Central memory CD4-positive, alpha-beta T cell (primary cell): ENCODE results near the gene TEX30.
"Not testable (repeated sequence)": the region's sequence is repeated elsewhere in the genome, so short reads cannot be mapped to it uniquely, and the experiment has no call there.

Experiments
- DNase-seq: peaks from one replicate; pipeline ENCODE4 v3.0.0; 2022
- total RNA-seq, 3 experiments: gene quantifications; one replicate each; lab custom pipeline; 2026; lab: John Stamatoyannopoulos, UW

TEX30 gene
- total RNA-seq = 3.1 to 18.7 (median 6.8) reads per million in 3 experiments

DNA sequence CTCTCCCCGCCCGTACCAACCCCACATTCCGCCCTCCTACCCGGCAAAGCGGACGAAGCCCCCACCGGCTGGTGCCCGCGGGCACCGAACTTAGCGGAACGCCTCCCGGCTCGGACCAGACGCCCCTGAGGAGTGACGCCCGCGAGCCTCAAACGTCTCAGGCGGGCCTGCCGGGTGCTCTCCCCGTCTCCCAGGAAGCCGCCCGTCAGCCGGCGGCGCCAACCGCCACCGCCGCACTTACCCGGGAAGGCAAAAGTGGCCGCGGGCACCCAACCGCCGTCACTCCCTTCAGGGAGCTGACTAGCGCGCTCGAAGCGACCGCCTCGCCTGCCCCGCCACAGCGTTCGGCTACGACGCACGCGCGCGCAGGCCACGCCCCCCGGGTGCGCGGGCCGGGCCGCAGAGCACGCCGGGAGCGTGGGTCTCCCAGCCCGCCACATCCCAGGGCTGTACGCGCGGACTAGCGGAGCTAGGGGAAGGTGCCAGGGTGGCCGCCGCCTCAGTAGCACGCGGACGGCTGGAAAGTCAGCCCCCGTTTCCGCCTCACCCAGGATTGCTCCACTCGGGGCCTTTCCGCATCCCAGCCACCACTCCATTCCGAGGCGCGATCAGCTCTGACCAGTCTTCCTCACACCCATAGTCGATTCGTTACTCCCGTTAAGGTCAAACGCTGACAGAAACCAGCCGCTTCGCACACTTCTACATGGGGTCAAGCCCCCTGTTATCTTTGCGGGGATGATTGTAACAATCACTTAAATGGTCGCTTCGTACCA is at the start of gene TEX30:
TSS of gene TEX30 (minus strand) at position 346 of the 773 bp plus-strand sequence. CDS start 3,760 bp downstream, outside the sequence.
- peak; percentile 89 for DNase-seq

DNA sequence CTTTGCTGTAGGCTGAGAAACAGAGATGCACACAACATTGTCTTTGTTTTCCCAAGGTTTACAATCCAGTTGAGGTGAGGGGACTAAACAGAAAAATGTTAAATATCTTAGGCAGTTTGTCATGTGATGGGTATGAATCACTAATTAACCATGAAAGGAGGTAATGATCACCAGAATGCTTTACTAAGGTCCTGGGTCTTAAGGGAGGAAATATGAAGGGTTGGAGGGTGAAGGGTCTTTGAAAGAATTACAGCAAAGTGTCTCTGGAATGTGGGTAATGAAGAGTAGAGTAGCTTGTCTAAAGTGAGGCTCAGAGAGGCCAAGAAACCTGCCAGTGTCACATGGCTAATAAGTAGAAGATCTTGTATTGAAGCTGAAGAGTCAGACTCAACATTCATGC is 44.3 kb upstream of the TEX30 start:
- no peak for DNase-seq

DNA sequence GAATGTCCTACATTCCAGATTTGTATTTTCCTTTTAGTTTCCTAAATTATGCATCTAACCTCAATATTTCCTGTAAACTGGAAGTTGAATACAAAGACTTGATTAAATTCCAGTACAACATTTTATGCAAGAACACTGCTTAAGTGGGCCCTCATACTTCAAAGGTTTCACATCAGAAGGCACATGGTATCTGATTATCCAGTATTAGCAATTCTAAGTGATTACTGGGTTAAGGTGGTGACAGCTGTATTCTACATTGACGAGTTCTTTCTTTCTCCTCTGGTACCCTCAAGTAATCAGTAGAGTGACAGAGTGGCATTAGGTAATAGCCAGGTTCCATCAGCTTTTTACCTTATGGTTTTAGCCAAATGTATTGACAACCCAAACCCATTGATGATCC is 43.7 kb upstream of the TEX30 start:
- DNase-seq = no peak

- DNase-seq = no peak
Observed at GRCh38 chr13:102816708-102817107, 43.1 kb upstream of the TEX30 start.

DNA sequence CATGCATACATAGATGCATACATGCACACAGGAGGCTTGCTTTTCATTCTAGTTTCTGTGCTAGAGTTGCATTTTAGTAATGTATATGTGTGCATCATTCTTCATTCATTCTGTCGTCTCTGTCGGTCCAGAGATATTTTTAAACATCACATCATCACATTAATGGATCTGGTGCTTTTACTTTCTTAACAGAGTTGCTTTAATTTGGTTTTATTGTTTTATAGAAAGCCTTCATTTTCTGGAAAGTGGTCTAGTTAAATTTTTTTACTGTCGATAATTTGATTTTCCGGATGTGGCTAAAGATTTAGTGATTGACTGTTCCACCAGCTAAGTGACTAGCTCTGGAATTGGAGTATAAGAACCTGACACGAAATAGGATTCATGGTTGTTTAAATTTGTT is 42.2 kb upstream of the TEX30 start:
- no peak for DNase-seq

GRCh38 chr13:102814793-102815192 is 41.2 kb upstream of the TEX30 start:
- DNase-seq = no peak

DNA sequence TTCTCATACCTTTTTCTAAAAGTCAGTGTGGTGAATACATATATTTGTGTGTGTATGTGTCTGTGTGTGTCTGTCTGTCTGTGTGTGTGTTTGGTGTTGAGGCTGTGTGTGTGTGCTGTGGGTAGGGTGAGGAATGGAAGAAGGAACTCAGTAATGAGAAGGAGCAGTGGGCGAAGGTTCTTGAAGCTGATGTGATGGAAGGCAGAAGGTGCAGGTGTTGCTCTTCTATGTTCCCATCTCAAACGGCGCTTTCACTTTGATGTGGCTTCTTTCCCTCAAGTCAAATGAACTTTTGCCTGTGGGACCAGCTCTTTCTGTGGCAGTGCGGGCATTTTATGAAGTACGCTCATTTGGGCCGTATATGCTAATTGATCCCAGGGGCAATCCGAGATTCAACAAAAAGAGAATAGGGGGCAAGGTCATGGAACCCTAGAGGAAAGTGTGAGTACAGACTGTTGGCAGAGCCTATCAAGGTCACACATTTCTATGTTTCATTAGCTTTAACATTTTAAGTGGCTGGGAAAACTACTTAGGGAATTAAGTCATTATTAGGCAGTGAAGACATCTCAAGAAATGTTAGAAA is 40.5 kb upstream of the TEX30 start:
- DNase-seq = no peak

GRCh38 chr13:102812611-102813287 is 39.2 kb upstream of the TEX30 start:
- DNase-seq = no peak

- DNase-seq = no peak
Observed at GRCh38 chr13:102807699-102808098, 34.1 kb upstream of the TEX30 start.

DNA sequence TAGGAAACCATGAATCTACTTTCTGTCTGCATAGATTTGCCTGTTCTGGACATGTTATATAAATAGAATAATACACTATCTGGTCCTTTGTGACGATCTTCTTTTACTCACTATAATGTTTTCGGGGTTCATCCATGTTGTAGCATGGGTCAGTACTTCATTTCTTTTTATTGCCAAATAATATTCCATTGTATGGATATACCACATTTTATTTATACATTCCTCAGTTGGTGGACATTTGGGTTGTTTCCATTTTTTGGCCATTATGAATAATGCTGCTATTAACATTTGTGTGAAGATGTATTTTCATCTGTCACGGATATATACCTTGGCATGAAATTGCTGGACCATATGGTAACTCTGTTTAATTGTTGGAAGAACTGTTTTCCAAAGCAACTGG is 32.1 kb upstream of the TEX30 start:
- DNase-seq = no peak

- DNase-seq = peak; percentile 76
Observed at GRCh38 chr13:102800145-102801041, 26.8 kb upstream of the TEX30 start.

GRCh38 chr13:102799426-102800144 is 26.0 kb upstream of the TEX30 start:
- peak; percentile 4 for DNase-seq

DNA sequence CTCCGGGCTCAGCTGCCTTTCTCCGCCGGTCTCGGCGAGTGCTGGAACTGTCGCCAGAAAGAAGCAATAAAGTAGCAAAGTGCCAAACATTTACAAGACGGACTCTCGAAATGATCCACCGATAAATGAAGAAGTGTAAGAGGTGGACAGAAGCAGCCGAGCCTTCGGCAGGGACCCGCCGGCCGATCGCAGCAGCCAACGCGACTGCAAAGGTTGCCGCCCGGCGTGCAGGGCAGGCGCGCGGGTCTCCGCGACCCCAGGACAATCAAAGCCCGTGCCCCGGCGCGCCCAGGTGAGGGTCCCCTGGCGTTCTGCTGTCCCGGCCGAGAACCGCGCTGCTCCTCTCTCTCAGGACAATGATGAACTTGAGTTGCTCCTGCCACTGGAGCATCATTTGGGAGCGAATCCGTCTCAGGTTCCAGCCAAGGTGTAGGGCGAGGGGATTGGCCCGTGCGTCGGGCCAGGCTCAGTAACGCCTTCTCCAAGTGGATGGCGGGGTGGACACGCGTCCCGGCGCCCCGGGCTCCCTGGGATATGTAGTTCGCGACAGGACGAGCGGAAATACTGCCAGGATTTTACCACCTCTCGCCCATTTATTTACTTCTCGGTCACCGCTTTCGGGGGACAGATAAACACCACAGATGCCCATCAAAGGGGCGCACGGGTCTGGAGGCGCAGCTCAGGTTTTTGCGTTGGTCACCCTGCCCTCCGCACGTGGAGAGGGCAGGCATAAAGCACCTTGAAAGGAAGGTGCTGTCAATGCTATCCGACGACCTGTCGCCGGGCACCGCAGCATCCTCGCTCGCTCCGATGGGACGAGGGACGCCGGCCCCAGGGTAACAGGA is 25.2 kb upstream of the TEX30 start, which contains the start of the genes BIVM and POGLUT2:
TSS of gene BIVM (plus strand) at position 539 of the 845 bp plus-strand sequence. CDS start 8,149 bp downstream, outside the sequence.
TSS of gene POGLUT2 (minus strand) at position 396 of the 845 bp plus-strand sequence. CDS start at position 90, 306 bp downstream.
- peak; percentile 69 for DNase-seq

DNA sequence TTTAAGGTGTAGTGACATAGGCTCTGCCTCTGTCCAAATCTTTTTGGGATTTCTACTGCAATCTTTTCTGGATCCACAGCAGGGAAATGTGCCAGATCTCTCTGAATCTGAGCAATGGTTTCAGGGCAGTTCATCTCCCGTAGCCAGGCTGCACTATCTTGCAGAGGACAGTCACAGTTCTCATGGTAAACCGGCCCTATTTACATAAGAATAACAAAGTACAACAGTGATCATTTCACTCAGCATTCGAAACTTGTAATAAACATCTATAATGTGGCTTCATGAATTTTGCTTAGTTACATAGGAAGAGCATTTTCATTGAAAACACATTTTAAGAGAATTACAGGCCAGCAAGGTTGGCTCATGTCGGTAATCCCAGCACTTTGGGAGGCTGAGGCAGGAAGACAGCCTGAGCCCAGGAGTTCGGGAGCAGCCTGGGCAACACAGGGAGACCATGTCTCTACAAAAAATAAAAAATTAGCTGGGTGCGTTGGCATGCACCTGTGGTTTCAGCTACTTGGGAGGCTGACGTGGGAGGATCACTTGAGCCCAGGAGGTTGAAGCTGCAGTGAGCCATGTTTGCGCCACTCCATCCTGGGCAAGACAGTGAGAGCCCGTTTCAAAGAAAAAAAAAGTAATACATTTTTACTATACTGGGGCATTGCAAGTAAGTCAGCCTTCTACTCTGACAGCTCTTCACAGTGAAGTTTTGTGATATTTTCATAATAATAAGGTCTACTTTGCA is 20.2 kb upstream of the TEX30 start:
- no peak for DNase-seq

- no peak for DNase-seq
Observed at GRCh38 chr13:102792396-102792795, 18.8 kb upstream of the TEX30 start.

DNA sequence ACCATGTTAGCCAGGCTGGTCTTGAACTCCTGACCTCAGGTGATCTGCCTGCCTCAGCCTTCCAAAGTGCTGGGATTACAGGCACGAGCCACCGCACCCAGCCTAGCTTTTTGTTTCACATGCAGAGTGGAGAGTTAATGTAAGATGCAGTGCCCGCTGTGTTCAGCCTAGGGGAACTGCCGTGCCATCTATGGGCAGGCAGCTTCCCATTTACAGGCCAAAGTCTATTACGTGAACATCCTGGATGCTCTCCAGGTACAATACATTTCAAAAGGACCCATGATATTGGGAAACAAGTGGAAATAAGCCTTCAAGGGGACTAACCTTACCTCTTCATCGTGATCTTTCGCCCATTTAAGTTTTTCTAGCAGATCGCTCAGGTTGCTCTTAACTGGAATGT is 15.1 kb upstream of the TEX30 start:
- no peak for DNase-seq

GRCh38 chr13:102784483-102784882 is 10.9 kb upstream of the TEX30 start:
- DNase-seq = no peak

- DNase-seq = no peak
Observed at GRCh38 chr13:102781591-102781990, 8.0 kb upstream of the TEX30 start.

- DNase-seq = not testable (repeated sequence)
Observed at GRCh38 chr13:102780656-102781055, 7.1 kb upstream of the TEX30 start.
